Subcutaneous abdominal adipose tissue (tissue), 5 donors: ENCODE measurements around the gene SDCCAG8.

ENCODE experiments used
- H3K27ac ChIP-seq: one replicate; pipeline ENCODE4 v1.7.0; 2013; ENCODE audit warnings: low read depth, mild to moderate bottlenecking, inconsistent platforms, low read length, moderate library complexity
- H3K27me3 ChIP-seq, 5 donors: one replicate each; pipeline ENCODE4 v1.7.0; 2013; ENCODE audit warnings: low read length in 5 of 5, inconsistent platforms in 1 of 5; ENCODE audit not compliant: control insufficient read depth in 5 of 5, insufficient read depth in 4 of 5
- H3K36me3 ChIP-seq, 5 donors: one replicate each; pipeline ENCODE4 v1.7.0; 2013; ENCODE audit warnings: low read length in 5 of 5; ENCODE audit not compliant: control insufficient read depth in 5 of 5, insufficient read depth in 5 of 5
- H3K4me1 ChIP-seq, 5 donors: one replicate each; pipeline ENCODE4 v1.7.0; 2013; ENCODE audit warnings: low read length in 5 of 5, mild to moderate bottlenecking in 3 of 5, moderate library complexity in 1 of 5; ENCODE audit not compliant: control insufficient read depth in 5 of 5, insufficient read depth in 5 of 5
- H3K4me3 ChIP-seq, 5 donors: one replicate each; pipeline ENCODE4 v1.7.0; 2013; ENCODE audit warnings: low read length in 5 of 5, low read depth in 1 of 5
- H3K9ac ChIP-seq, 5 donors: one replicate each; pipeline ENCODE4 v1.7.0; 2013; ENCODE audit warnings: low read length in 5 of 5, mild to moderate bottlenecking in 4 of 5, moderate library complexity in 3 of 5
- H3K9me3 ChIP-seq, 5 donors: one replicate each; pipeline ENCODE4 v1.7.0; 2013; ENCODE audit warnings: low read length in 5 of 5; ENCODE audit not compliant: control insufficient read depth in 5 of 5
- donor health status: healthy.
- donor health status: healthy.
- donor health status: healthy.
- donor health status: healthy.
- donor health status: healthy.

Gene SDCCAG8

GRCh38 chr1:243542739-243543415 lies 287.0 kb downstream of the SDCCAG8 start:
- Histone ChIP-seq H3K4me1 (no peaks in the 10 kb centered on the region), H3K36me3 (peaks cover 2 to 9% (median 8%) of the 10 kb centered on the region in 5 donors), H3K9me3 (no peaks in the 10 kb centered on the region), H3K27me3 (no peaks in the 10 kb centered on the region), H3K27ac (no peak overlapping the region), H3K4me3 (no peak overlapping the region), H3K9ac (no peak overlapping the region)

- Histone ChIP-seq H3K4me3 (no peak overlapping the region), H3K4me1 (no peaks in the 10 kb centered on the region), H3K27me3 (no peaks in the 10 kb centered on the region), H3K9ac (no peak overlapping the region), H3K9me3 (no peaks in the 10 kb centered on the region), H3K36me3 (peaks cover 4 to 11% (median 9%) of the 10 kb centered on the region in 5 donors), H3K27ac (no peak overlapping the region)
Measured at GRCh38 chr1:243543501-243543900, 287.7 kb downstream of the SDCCAG8 start.

- no peak overlapping the region for H3K27ac ChIP-seq
- no peaks in the 10 kb centered on the region for H3K9me3 ChIP-seq
- H3K4me1 ChIP-seq = no peaks in the 10 kb centered on the region
- H3K27me3 ChIP-seq = no peaks in the 10 kb centered on the region
- H3K9ac ChIP-seq = no peak overlapping the region
- peaks cover 4 to 12% (median 11%) of the 10 kb centered on the region in 5 donors for H3K36me3 ChIP-seq
- no peak overlapping the region for H3K4me3 ChIP-seq
Measured at GRCh38 chr1:243546457-243546856, 290.6 kb downstream of the SDCCAG8 start.

- Histone ChIP-seq H3K4me1 (no peaks in the 10 kb centered on the region), H3K36me3 (peaks cover 4 to 12% (median 11%) of the 10 kb centered on the region in 5 donors), H3K27me3 (no peaks in the 10 kb centered on the region), H3K27ac (no peak overlapping the region), H3K4me3 (no peak overlapping the region), H3K9me3 (no peaks in the 10 kb centered on the region), H3K9ac (no peak overlapping the region)
Measured at GRCh38 chr1:243547891-243548290, 292.1 kb downstream of the SDCCAG8 start.

- H3K4me3 ChIP-seq = no peak overlapping the region
- H3K27ac ChIP-seq = no peak overlapping the region
- no peaks in the 10 kb centered on the region for H3K27me3 ChIP-seq
- no peaks in the 10 kb centered on the region for H3K4me1 ChIP-seq
- no peak overlapping the region for H3K9ac ChIP-seq
- peaks cover 4 to 10% (median 8%) of the 10 kb centered on the region in 5 donors for H3K36me3 ChIP-seq
- H3K9me3 ChIP-seq = no peaks in the 10 kb centered on the region
Measured at GRCh38 chr1:243548516-243548915, 292.7 kb downstream of the SDCCAG8 start.

GRCh38 chr1:243549108-243549507 lies 293.3 kb downstream of the SDCCAG8 start:
- H3K9me3 ChIP-seq = no peaks in the 10 kb centered on the region
- H3K4me1 ChIP-seq = no peaks in the 10 kb centered on the region
- no peak overlapping the region for H3K27ac ChIP-seq
- no peaks in the 10 kb centered on the region for H3K27me3 ChIP-seq
- H3K36me3 ChIP-seq = peaks cover 4 to 8% (median 6%) of the 10 kb centered on the region in 5 donors
- H3K9ac ChIP-seq = no peak overlapping the region
- H3K4me3 ChIP-seq = no peak overlapping the region
